ENCODE results near the gene FKRP.
"Not testable (repeated sequence)": the region's sequence is repeated elsewhere in the genome, so short reads cannot be mapped to it uniquely, and the experiment has no call there.

The FKRP gene, protein sequence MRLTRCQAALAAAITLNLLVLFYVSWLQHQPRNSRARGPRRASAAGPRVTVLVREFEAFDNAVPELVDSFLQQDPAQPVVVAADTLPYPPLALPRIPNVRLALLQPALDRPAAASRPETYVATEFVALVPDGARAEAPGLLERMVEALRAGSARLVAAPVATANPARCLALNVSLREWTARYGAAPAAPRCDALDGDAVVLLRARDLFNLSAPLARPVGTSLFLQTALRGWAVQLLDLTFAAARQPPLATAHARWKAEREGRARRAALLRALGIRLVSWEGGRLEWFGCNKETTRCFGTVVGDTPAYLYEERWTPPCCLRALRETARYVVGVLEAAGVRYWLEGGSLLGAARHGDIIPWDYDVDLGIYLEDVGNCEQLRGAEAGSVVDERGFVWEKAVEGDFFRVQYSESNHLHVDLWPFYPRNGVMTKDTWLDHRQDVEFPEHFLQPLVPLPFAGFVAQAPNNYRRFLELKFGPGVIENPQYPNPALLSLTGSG

DNA sequence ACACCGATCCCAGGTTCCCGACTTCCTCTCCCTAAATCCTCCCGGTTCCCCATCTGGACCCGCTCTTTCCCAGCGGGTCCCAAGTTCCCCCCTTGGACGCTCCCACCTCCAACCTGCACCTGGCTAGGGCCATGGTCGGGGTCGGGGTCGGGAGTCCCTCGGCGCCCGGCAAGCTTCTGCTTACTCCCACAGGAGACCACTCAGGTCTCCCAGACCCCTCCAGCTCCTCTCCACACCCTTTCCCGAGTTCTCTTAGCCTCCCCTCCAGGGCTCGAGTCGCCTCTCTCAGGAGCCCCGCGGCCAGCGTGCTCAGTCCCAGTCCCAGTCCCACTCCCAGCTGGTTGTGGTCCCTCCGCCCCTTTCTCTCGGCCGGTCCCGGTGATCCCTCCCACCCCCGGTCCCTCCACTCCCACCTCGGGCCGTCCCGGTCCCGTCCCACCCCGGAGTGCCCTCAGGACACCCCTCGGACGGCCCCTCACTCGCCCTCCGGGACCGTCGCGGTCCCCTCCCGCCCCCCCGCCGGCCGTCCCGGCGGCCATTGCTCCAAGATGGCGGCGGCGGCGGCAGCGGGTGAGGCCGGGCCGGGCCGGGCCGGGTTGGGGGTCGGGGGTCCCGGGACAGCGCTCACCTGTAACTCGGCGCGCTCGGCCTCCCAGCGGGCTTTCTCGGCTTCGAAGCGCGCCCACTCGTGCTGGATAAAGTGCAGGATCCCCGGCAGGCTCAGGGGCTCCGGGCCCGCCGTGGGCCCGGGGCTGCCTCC lies at the start of gene FKRP:
FKRP (plus strand) TSS at position 537 of the 760 bp plus-strand sequence. CDS start 9,394 bp downstream, outside the sequence.
- DNase-seq (ENCODE audit: extremely low read depth in 1 of 2, low read depth in 1 of 2): no peak

DNA sequence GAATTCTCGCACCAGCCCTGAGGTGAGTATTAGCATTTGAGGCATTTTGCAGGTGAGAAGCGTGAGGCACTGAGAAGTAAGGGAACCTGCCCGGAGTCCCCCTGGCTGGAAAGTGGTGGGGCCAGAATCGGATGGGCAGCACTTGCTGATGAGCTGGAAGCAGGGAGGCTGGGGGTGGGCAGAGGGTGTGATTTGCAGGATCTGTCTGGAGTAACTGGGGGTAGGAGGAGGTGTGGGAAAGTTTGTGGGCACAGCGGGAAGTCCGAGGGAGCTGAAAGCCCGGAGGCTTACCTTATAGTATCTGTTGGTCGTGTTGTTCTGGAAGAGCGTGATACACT lies 49.0 kb upstream of the FKRP start:
- no peak for DNase-seq (ENCODE audit: extremely low read depth in 1 of 2, low read depth in 1 of 2)

DNA sequence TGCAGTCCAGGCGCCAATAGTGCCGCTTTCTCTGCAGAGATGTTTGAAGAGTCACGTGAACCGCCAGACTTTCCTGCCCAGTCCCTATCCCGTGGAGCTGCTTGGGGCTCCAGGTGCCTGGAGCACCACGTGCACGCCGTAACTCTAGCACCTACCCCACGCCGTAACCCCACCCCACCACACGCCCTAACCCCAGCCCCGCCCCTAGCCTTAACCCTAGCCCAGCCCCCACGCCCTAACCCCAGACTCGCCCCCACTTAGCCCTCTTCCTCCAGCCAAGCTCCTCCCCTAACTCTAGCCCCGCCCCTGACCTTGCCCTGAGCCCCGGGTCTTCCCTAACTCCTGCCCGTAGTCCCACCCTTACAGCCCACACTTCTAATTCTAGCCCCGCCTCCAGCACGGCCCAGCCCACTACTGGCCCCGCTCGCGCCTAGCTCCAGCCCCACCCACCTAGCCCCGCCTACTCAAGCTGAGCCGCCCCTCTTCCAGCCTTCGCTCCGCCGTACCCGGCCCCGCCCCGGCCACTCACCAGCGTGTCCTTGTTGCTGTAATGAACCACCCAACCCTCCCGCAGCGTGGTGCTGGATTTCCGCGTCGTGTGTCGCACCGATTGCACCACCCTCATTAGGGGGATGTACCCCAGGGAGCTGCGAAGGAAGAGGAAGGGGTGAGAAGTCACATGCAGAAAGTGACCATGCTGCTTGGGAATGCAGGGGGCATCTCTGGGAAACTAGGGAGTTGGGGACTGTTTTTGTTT lies 48.5 kb upstream of the FKRP start:
- DNase-seq (ENCODE audit: extremely low read depth in 1 of 2, low read depth in 1 of 2): no peak

DNA sequence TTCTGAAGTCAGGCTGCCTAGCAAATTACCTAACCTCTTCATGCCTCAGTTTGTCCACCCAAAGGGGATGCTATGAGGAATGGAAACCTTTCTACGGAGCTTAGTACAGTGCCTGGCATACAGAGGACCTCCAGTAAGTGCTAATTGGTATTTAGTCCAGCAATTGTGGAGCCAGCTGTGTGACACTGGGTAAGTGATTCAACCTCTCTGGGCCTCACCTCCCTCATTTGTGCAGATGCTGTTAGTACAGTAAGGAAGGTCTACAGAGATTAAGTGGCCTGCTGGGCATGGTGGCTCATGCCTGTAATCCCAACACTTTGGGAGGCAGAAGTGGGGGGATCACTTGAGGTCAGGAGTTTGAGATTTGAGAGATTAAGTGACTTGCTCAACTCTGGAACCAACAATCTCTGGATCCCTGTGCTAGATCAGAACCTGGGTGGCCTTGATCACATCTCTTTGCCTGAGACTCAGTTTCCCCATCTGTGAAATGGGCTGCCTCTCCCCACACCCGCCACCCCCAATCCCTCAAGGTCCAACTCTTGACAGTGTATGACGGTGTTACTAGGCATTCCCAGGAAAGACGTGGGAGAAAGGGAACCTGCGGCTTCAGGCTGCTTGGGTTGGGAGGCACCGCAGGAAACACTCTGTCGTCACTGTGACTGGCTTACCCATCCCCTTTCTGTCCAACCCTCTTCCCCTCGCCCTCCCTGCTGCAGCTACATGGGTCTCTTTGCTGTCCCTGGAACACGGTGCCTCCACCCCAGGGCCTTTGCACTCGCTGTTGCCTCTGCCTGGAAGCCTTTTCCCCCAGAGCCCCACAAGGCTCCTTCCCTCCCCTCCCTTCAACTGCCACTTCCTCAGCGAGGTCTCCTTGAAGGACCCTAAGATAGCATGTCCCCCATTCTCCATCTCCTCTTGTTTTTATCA lies 47.2 kb upstream of the FKRP start:
- no peak for DNase-seq (ENCODE audit: extremely low read depth in 1 of 2, low read depth in 1 of 2)

DNA sequence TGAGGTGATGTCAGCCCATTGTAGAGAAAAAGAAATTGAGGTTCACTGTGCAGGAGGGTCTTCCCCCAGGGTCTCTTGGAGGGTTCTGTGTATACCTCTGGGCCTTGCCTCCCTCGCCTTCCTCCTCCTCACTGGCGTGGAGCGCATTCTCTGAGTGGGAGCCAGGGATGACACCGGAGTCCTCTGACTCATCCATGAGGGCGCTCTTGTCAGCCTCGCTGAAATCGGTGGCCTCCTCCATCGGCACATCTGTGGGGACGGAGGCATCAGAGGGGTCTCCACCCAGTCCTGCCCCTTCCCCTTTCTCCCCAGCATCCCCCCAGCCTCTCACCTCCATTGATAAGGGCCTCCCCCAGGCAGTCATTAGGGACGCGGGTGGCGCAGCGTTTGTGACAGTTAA lies 45.2 kb upstream of the FKRP start:
- DNase-seq (ENCODE audit: extremely low read depth in 1 of 2, low read depth in 1 of 2): no peak

DNA sequence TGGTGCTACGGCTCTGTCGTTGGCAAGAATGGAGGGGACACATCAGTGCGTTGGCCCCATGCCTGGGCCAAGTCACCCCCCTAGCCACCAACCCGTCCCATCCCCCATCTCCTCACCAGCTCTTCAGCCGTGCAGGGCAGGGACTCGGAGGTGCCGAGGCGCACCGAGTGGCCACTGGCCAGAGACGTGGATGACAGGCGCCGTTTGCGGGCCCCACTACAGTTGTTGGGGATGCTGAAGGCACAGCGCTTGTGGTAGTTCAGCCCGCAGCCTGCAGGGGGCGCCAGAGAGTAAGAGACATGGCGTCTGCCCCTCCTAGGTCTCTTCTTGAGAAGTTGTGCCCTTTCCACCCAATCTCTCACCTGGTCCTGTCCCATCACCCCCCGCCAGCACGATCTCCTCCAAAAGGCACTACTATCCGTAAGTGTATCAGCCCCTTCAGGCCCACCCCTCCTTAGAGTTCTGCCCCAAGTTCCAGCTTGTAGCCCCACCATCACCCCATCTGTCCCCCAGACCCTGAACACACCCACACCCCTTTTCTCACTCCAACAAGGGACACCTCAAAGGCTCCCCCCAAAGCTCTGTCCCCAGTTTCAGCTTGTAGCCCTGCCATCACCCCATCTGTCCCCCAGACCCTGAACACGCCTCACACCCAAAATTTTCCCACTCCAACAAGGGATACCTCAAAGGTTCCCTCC lies 41.3 kb upstream of the FKRP start:
- DNase-seq (ENCODE audit: extremely low read depth in 1 of 2, low read depth in 1 of 2): peak; percentile 61 to 68

DNA sequence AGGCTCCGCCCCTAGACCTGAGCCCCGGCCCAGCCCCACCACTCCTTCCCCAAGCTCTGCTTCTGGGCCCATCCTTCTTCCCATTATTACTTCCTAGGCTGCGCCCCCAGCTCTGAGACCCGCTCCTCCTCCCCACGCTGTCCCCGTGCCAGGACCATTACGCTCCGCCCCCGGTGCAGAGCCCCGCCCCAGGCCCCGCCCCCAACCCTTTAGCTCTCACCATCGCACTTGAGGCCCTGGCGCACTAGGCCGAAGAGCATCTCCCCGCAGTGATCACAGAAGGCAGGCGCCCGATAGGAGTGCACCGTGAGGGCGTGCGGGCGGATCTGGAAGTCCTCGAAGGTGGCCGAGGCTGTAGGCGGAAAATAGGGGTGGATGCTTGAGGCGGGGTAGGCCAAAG lies 35.2 kb upstream of the FKRP start:
- no peak for DNase-seq (ENCODE audit: extremely low read depth in 1 of 2, low read depth in 1 of 2)

DNA sequence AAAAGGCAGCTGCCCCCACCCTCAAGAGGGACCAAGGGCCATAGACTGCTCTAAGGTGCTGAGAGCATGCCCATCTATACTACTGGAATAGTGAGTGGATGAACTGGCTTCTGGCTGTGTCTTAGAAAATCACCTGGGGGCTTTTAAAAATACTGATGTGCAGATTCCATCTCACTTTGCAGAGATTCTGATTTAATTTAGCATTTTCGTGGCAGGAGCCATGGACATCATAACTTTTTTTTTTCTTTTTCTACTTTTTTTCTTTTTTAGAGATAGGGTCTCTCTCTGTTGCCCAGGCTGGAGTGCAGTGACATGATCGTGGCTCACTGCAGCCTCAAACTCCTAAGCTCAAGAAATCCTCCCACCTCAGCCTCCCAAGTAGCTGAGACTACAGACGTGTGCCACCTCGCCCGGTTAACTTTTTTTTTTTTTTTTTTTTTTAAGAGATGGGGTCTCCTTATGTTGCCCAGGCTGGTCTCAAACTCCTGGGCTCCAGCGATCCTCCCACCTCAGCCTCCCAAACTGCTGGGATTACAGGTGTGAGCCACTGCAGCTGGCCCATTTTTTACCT lies 33.0 kb upstream of the FKRP start:
- DNase-seq (ENCODE audit: extremely low read depth in 1 of 2, low read depth in 1 of 2): not testable (repeated sequence)

DNA sequence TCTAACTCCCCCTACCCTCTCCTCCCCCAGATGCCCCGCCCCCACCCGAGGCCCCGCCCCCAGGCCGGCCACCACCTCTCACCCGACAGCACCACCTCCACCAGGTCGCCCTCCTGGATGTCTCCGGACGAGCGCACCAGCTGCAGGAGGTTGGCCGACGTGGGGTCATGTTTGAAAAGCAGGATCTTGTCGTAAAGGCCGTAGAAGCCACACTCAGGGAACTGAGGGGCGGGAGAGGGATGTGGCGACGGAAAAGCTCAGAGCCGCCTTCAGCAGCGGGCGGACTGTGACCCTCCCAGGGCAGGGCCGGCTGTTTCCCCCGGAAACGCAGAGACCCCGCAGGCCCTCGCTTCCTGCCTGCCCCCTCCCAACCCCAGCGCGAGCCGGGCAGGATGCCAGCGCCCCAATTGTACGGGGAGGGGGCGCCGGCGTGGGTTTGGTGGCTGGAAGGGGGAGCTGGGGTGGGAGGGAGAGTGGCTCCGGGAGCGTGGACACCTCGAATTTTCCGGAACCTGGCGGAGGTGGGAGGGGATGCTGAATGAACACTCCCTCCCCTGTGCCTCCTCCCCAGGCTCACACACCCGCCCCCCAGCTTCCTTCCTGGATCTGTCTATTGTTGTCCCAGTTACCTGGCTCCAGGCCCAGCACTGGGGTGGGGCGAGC lies 31.9 kb upstream of the FKRP start:
- peak in 1 of 2 donors; percentile 63 for DNase-seq (ENCODE audit: extremely low read depth in 1 of 2, low read depth in 1 of 2)

DNA sequence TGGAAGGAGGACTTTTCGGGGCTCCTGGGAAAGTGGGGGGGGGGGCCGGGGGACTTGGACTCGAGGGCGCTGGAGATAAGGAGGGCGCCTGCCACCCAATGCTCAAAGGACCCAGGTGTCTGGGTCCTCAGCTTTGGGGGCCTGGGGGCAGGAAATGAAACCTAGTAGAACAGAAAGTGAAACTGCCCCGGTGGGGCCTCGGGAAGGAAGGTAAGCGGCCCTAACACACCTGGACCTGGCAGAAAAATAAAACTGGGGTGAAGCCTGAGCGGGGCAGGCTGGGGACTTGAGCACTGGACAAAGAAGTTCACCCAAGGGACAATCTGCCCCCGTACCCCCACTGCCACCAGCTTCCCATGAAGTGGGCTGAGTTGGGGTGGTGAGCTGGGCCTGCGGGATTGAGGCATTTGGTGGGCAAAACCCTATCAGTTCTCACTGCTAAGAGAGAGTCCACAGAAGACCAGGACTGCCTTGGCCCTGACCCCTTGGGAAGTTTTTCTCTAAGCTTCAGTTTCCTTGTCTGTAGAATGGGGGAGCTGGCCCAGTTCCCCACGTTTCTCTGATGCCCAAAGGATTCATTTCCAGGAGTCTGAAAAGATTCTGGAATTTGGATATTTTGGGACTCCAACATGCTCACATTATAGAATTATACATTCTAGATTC lies 31.3 kb upstream of the FKRP start:
- DNase-seq (ENCODE audit: extremely low read depth in 1 of 2, low read depth in 1 of 2): peak in 1 of 2 donors; percentile 36

DNA sequence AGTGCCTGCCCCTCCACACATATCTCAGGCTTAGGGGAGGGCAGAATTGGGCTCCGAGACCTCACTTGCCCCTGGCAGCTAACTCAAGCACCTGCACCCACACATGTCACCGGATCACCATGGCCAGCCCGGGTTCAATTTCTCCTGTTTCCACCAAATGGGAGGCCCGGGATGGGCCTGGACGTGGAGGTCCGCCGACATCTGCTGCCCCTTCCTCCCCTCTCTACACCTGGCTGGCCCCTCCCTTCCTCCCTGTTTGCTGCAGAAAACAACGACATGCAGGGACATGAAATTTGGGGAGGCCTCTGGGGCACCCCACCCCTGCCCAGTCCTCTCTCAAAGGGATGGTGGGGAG lies 30.3 kb upstream of the FKRP start:
- no peak for DNase-seq (ENCODE audit: extremely low read depth in 1 of 2, low read depth in 1 of 2)

DNA sequence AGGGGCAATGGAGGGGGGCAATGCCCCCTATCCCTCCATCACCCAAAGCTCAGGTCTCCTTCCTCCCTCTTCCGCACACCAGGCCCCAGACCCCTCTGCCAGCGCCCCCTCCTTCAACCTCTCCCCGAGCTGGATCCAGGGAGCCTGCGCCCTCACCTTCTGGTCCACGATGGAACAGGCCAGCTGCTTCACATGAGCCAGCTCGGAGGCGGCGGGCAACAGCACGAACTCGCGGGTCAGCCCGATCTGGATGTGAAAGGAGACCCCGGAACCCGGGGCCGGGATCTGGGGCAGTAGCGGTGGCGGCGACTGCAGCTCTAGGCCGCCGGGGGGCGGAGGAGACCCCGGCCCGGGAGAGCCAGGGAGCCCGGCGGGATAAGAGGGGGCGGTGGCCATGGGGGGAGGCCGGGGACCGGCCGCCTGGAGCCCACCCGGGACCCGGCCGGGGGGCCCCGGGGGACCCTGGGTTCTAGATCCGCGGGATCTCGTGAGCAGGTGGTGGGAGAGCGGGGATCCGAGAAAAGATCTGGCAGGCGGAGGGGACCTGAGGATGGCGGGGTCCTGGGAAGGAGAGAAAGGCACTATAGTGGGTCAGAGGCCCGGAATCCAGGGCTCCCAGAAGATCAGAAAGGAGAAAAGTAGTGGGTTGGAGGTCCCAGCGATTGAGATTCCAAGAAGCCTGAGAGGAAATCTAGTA lies 29.7 kb upstream of the FKRP start:
- no peak for DNase-seq (ENCODE audit: extremely low read depth in 1 of 2, low read depth in 1 of 2)

DNA sequence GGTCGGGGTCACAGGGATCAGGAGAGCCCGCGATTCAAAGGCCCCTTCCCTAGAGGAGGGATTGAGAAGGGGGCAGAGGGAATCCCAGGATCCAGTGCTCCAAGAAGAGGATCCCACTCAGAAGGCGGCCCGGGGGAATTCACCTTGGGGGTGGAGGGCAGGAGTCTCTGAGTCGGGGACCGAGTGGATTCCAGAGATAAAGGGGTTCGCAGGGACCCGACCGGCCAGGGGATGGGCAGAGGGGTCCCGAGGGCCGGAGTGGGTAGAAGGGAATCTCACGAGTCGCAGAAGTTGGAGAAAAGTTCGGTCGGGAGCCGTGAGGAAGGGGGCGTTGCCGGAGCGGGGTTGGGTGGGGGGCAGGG lies 29.2 kb upstream of the FKRP start:
- DNase-seq (ENCODE audit: extremely low read depth in 1 of 2, low read depth in 1 of 2): no peak

DNA sequence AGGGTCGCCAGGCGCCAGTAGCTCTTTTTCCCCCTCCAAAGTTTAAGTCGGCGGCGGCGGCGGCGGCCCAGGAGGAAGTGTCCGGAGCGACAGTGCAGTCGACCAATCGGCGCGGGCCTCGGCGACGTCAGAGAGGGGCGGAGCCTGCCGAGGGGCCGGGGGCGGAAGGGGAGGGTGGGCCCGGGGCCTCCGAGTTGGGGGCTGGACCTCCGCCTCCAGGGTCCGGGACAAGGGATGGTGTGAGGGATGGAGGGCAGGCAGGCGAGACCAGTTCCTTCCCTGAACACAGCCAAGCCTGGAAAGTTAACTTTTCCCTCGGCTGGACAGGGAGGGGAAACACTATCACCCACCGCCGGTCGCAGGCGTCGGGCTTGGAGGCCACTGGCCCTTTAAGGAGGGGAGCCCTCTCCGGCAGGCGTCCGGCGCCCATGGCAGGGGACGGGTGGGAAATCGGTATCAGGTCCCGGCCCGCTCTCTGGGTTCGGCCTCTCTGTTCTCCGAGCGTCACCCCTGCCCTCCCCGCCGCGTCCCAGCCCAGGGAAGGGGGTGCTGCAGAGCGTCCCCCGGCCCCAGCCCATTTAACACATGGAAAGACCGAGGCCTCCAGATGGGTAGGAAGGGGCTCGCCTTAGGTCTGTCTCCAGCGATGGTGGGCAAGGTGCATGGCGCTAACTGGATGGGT lies 28.7 kb upstream of the FKRP start, which contains the start of gene PRKD2:
PRKD2 (minus strand) TSS at position 81 of the 682 bp plus-strand sequence. CDS start 744 bp downstream, outside the sequence.
- peak; percentile 79 to 84 for DNase-seq (ENCODE audit: extremely low read depth in 1 of 2, low read depth in 1 of 2)

DNA sequence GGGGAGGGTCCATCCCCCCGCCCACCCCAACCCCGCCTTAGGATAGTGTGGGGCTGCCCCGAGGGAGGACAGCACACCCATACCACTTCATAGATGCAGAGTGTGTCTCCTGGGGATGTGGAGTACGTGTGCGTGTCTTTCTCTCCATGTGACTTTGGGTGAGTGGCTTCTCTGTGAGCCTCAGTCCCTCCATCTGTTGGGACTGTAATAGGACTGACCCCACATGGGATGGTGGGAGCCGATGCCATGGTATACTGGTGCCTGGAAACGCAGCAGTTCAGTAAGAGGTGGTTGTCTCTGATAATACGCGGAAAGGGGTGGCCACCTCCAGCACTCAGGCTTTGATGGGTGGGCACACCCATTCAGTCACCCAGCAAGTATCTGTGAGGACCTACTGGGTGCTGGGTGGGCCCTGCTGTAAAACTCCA lies 28.1 kb upstream of the FKRP start:
- DNase-seq (ENCODE audit: extremely low read depth in 1 of 2, low read depth in 1 of 2): no peak

DNA sequence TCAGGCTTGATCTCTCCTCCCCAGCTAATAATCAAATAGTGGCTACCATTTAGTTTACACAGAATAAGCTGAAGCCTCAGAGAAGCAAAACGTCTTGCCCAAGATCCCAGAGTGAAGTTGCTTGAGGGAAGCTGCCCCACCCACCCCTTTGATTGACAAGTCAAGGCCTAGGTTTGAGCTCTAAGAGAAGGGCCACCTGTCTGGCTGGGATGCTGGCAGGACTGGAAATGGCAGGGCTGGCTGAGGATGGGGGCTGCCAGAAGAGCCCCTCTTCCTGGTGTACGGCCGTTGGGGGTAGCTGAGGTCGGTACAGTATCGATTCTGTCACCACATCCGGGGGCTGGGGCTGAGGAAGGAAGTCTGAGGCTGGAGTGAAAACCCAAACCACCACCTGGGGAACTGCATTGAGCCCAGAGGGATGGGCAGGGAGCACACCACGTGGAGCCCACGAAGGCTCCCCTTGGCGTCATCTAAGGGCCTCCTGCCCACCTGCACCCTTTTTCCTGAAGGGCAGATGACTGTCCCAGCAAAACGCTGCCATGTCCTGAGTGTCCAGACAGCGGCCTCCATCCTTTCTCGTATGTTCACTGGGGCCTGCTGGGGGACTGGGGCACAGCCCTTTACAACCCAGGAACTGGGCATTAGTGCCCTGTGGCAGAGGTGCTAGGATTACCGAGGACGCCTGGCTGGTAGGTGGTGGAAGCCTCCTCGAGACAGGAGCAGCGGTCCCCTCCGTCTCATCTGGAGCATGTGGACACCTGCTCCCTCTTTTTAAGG lies 27.5 kb upstream of the FKRP start:
- peak; percentile 44 to 54 for DNase-seq (ENCODE audit: extremely low read depth in 1 of 2, low read depth in 1 of 2)
